SK-N-SH treated with all-trans-retinoic acid at 6 μM for 48 hours (cell line): ENCODE results near the gene TBCD.

ENCODE experiments used
- ATAC-seq: fragments of 200-7000 bp; cut with Tn5 transposase; 3 replicates; pipeline ENCODE4 v1.9.1; 2020; ENCODE audit warnings: mild to moderate bottlenecking, moderate library complexity
- ARNTL ChIP-seq: fragments of 450-650 bp; formaldehyde crosslinking; IDR thresholded peaks from 2 replicates; pipeline ENCODE4 v1.5.0; 2020; ENCODE audit warnings: low read depth, mild to moderate bottlenecking, moderate library complexity, borderline replicate concordance
- CREB5 ChIP-seq: fragments of 250-450 bp; sonication (Bioruptor Pico); IDR thresholded peaks from 2 replicates; pipeline ENCODE4 v1.5.1; 2020; ENCODE audit warnings: low read depth, mild to moderate bottlenecking, moderate library complexity
- CSDC2 ChIP-seq: fragments of 250-450 bp; sonication (Bioruptor Pico); IDR thresholded peaks from 2 replicates; pipeline ENCODE4 v1.5.0; 2020; ENCODE audit warnings: mild to moderate bottlenecking, moderate library complexity
- CSRNP3 ChIP-seq: fragments of 250-450 bp; sonication (Bioruptor Pico); IDR thresholded peaks from 2 replicates; pipeline ENCODE4 v1.5.1; 2021; ENCODE audit warnings: mild to moderate bottlenecking, moderate library complexity
- ESRRG ChIP-seq: fragments of 250-450 bp; sonication (Bioruptor Pico); IDR thresholded peaks from 2 replicates; pipeline ENCODE4 v1.6.1; 2021; ENCODE audit warnings: mild to moderate bottlenecking
- GLIS3 ChIP-seq: fragments of 250-450 bp; sonication (Bioruptor Pico); IDR thresholded peaks from 2 replicates; pipeline ENCODE4 v1.5.0; 2020; ENCODE audit warnings: mild to moderate bottlenecking, moderate library complexity
- ISL1 ChIP-seq: fragments of 250-450 bp; sonication (Bioruptor Pico); IDR thresholded peaks from 2 replicates; pipeline ENCODE4 v2.1.2; 2022; ENCODE audit warnings: mild to moderate bottlenecking, moderate library complexity
- PATZ1 ChIP-seq: fragments of 250-450 bp; sonication (Bioruptor Pico); IDR thresholded peaks from 2 replicates; pipeline ENCODE4 v1.8.0; 2020; ENCODE audit warnings: mild to moderate bottlenecking, moderate library complexity, borderline replicate concordance
- PPARA ChIP-seq: fragments of 250-450 bp; sonication (Bioruptor Pico); IDR thresholded peaks from 2 replicates; pipeline ENCODE4 v1.5.0; 2020; ENCODE audit warnings: mild to moderate bottlenecking, borderline replicate concordance
- RARB ChIP-seq: fragments of 250-450 bp; sonication (Bioruptor Pico); IDR thresholded peaks from 2 replicates; pipeline ENCODE4 v1.8.0; 2021; ENCODE audit warnings: mild to moderate bottlenecking, moderate library complexity
- SNAI2 ChIP-seq: fragments of 250-450 bp; sonication (Bioruptor Pico); IDR thresholded peaks from 2 replicates; pipeline ENCODE4 v1.5.0; 2020; ENCODE audit warnings: mild to moderate bottlenecking, moderate library complexity
- TCF4 ChIP-seq: fragments of 250-450 bp; sonication (Bioruptor Pico); IDR thresholded peaks from 2 replicates; pipeline ENCODE4 v1.8.0; 2021; ENCODE audit warnings: mild to moderate bottlenecking, moderate library complexity, borderline replicate concordance
- TOX ChIP-seq: fragments of 250-450 bp; sonication (Bioruptor Pico); IDR thresholded peaks from 2 replicates; pipeline ENCODE4 v1.8.0; 2021; ENCODE audit warnings: mild to moderate bottlenecking, moderate library complexity, borderline replicate concordance
- TSHZ2 ChIP-seq: fragments of 250-450 bp; sonication (Bioruptor Pico); IDR thresholded peaks from 2 replicates; pipeline ENCODE4 v1.5.0; 2020; ENCODE audit warnings: mild to moderate bottlenecking, moderate library complexity
- ZC3H10 ChIP-seq: fragments of 250-450 bp; sonication (Bioruptor Pico); IDR thresholded peaks from 2 replicates; pipeline ENCODE4 v1.5.1; 2021; ENCODE audit warnings: mild to moderate bottlenecking, moderate library complexity
- ZFP3 ChIP-seq: fragments of 250-450 bp; sonication (Bioruptor Pico); IDR thresholded peaks from 2 replicates; pipeline ENCODE4 v1.5.0; 2020; ENCODE audit warnings: mild to moderate bottlenecking, moderate library complexity
- ZFP30 ChIP-seq: fragments of 450-650 bp; formaldehyde crosslinking; IDR thresholded peaks from 2 replicates; pipeline ENCODE4 v1.5.0; 2022; ENCODE audit warnings: mild to moderate bottlenecking, moderate library complexity
- ZNF565 ChIP-seq: fragments of 450-650 bp; formaldehyde crosslinking; conservative IDR thresholded peaks from 2 replicates; pipeline ENCODE4 v1.5.0; 2020; ENCODE audit warnings: low read depth, mild to moderate bottlenecking, moderate library complexity
- ZNF70 ChIP-seq: fragments of 450-650 bp; formaldehyde crosslinking; IDR thresholded peaks from 2 replicates; pipeline ENCODE4 v1.5.0; 2020; ENCODE audit warnings: mild to moderate bottlenecking, moderate library complexity
- ZNF8 ChIP-seq: fragments of 450-650 bp; formaldehyde crosslinking; IDR thresholded peaks from 2 replicates; pipeline ENCODE4 v1.5.0; 2020; ENCODE audit warnings: mild to moderate bottlenecking, moderate library complexity
- TF ChIP-seq, protein P1 (sequence below): fragments of 250-450 bp; sonication (Bioruptor Pico); IDR thresholded peaks from 2 replicates; pipeline ENCODE4 v1.8.0; 2021; ENCODE audit warnings: low read depth, mild to moderate bottlenecking, moderate library complexity, borderline replicate concordance

TBCD gene

DNA sequence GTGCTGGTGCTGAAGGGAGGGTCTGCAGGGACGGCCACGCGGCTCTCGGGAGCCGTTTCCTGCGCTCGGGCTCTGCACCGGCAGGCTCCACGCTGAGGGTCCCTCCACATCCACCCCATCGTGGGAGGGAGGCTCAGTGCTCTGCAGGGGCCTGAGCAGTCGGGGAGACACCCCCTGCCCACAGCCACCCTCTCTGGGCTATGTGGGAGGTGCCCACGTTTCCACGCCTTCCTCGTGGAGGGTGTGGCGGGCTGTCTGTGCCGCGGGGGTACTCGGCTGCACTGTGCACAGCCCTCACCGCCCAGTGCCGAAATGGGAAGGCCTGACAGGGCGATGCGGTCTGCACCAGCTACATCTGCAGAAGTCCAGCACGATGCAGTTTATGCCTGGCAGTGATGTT, 113.4 kb downstream of the TBCD start (continued):
- no peak for TF ChIP-seq ZNF8
- TF ChIP-seq ZFP30 (CRISPR knock-in tag) = no peak
- TF ChIP-seq CSDC2 (CRISPR knock-in tag) = no peak
- no peak for TF ChIP-seq ZNF70 (CRISPR knock-in tag)
- TF ChIP-seq, protein P1, sequence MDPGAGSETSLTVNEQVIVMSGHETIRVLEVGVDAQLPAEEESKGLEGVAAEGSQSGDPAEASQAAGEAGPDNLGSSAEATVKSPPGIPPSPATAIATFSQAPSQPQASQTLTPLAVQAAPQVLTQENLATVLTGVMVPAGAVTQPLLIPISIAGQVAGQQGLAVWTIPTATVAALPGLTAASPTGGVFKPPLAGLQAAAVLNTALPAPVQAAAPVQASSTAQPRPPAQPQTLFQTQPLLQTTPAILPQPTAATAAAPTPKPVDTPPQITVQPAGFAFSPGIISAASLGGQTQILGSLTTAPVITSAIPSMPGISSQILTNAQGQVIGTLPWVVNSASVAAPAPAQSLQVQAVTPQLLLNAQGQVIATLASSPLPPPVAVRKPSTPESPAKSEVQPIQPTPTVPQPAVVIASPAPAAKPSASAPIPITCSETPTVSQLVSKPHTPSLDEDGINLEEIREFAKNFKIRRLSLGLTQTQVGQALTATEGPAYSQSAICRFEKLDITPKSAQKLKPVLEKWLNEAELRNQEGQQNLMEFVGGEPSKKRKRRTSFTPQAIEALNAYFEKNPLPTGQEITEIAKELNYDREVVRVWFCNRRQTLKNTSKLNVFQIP = no peak

DNA sequence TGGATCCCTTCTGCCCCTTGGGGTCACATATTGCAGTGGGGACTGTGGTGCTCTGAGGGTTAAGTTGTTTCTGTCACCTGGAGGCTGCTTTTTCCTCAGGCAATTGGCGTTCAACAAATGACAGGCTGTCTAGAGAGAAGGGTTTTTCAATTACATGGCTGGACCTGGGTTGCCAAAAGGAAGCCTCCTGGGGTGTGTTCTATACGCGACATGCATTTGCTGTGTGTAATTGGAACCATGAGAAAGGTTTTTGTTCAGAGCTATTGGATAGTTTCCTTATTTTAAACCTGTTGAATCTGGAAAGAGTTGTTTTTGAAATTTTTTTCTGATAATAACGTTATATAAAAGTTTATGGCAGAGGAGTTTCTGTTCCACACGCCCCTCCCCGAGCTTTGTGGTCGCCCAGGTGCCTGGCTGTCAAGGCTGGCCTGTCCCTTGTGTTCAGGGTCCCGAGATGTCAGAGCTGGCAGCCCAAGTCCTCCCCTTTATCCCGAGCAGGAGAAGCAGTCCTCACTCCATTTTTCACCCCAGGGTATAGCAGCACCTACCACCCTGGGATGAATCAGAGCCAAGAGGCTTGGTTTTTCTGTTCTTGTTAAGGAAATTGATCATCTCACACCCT, 114.0 kb downstream of the TBCD start:
- ATAC-seq = no peak
- TF ChIP-seq TCF4 (CRISPR knock-in tag) = no peak
- no peak for TF ChIP-seq TOX
- no peak for TF ChIP-seq SNAI2 (CRISPR knock-in tag)
- no peak for TF ChIP-seq ZNF70 (CRISPR knock-in tag)
- no peak for TF ChIP-seq ZC3H10 (CRISPR knock-in tag)
- TF ChIP-seq CSDC2 (CRISPR knock-in tag) = no peak
- no peak for TF ChIP-seq ARNTL

- TF ChIP-seq CSRNP3 (CRISPR knock-in tag) (no peak), TCF4 (CRISPR knock-in tag) (peak; percentile 46; the same call in 1 of the 2 replicates), CSDC2 (CRISPR knock-in tag) (no peak), ZNF70 (CRISPR knock-in tag) (no peak), ZNF565 (CRISPR knock-in tag) (no peak), ISL1 (no peak), RARB (CRISPR knock-in tag) (no peak), CREB5 (CRISPR knock-in tag) (no peak), ZNF8 (no peak), ZFP3 (no peak), TSHZ2 (CRISPR knock-in tag) (0 out of 2 replicates have a peak, but pooled peaks have one; percentile 34)
- TF ChIP-seq, all 23 proteins: peak for 2
- ATAC-seq = peak; percentile 62
These were observed 114.8 kb downstream of the TBCD start for GRCh38 chr17:82866590-82867191.

GRCh38 chr17:82867763-82868325, 116.0 kb downstream of the TBCD start:
- no peak for ATAC-seq
- TF ChIP-seq ARNTL (no peak), CSDC2 (CRISPR knock-in tag) (no peak), GLIS3 (CRISPR knock-in tag) (no peak), ESRRG (no peak), TOX (no peak), ZC3H10 (CRISPR knock-in tag) (no peak), TCF4 (CRISPR knock-in tag) (no peak), PPARA (CRISPR knock-in tag) (no peak), PATZ1 (CRISPR knock-in tag) (no peak)
- TF ChIP-seq, protein P1 = no peak
